Fibroblast of lung (primary cell): ENCODE results near the gene PLOD2. TPM values are rescaled to one million over a fixed set of nuclear protein-coding genes. Genes with fewer than 3 reads are reported as not detected.

Experiments used
- DNase-seq, 2 donors: peaks; one replicate each; pipeline versions ENCODE4 v3.0.0 to v3.0.0-alpha.2; 2010; ENCODE audit warnings: low read depth in 2 of 2
- H2AFZ ChIP-seq: 2 replicates; pipeline ENCODE4 v1.5.1; 2012; ENCODE audit warnings: low read length, control low read depth, inconsistent platforms
- H3K27ac ChIP-seq: 2 replicates; pipeline ENCODE4 v1.5.1; 2011; ENCODE audit warnings: low read length, control low read depth; ENCODE audit not compliant: insufficient read depth
- H3K27me3 ChIP-seq: 2 replicates; pipeline ENCODE4 v1.5.1; 2011; ENCODE audit warnings: mild to moderate bottlenecking, low read length; ENCODE audit not compliant: control insufficient read depth, insufficient read depth
- H3K36me3 ChIP-seq: 2 replicates; pipeline ENCODE4 v1.5.1; 2011; ENCODE audit warnings: low read length; ENCODE audit not compliant: control insufficient read depth, insufficient read depth
- H3K4me1 ChIP-seq: 2 replicates; pipeline ENCODE4 v1.5.1; 2011; ENCODE audit warnings: low read length; ENCODE audit not compliant: control insufficient read depth, insufficient read depth; ENCODE audit errors: extremely low read depth
- H3K4me2 ChIP-seq: 2 replicates; pipeline ENCODE4 v1.5.1; 2011; ENCODE audit warnings: low read length, control low read depth; ENCODE audit not compliant: insufficient read depth; ENCODE audit errors: extremely low read depth
- H3K4me3 ChIP-seq, 4 experiments: fragments of 200-600 bp in 1 of 4; sonication (generic) in 1 of 4; replicated peaks in 1 of 4; 2 replicates each; pipeline ENCODE4 v1.5.1; 2011 to 2016; ENCODE audit warnings: low read length in 4 of 4, low read depth in 3 of 4, mild to moderate bottlenecking in 3 of 4, control low read depth in 2 of 4, inconsistent platforms in 1 of 4, mixed read lengths in 1 of 4; ENCODE audit not compliant: insufficient read depth in 1 of 4; ENCODE audit errors: control extremely low read depth in 1 of 4
- H3K79me2 ChIP-seq: 2 replicates; pipeline ENCODE4 v1.5.1; 2012; ENCODE audit warnings: mild to moderate bottlenecking, low read length, inconsistent platforms; ENCODE audit not compliant: control insufficient read depth, insufficient read depth
- H3K9ac ChIP-seq: 2 replicates; pipeline ENCODE4 v1.5.1; 2011; ENCODE audit warnings: mild to moderate bottlenecking, low read length, control low read depth; ENCODE audit not compliant: insufficient read depth
- H3K9me3 ChIP-seq: 2 replicates; pipeline ENCODE4 v1.5.1; 2012; ENCODE audit warnings: low read depth, low read length; ENCODE audit not compliant: control insufficient read depth, insufficient read depth
- H4K20me1 ChIP-seq: 2 replicates; pipeline ENCODE4 v1.5.1; 2011; ENCODE audit warnings: low read length; ENCODE audit not compliant: control insufficient read depth, insufficient read depth; ENCODE audit errors: extremely low read depth
- EZH2 ChIP-seq: IDR thresholded peaks from 2 replicates; pipeline ENCODE4 v1.5.1; 2012; ENCODE audit warnings: low read length, control low read depth, mild to moderate bottlenecking; ENCODE audit errors: missing control alignments
- polyA plus RNA-seq, 2 donors: library from polyadenylated mRNA; depleted of rRNA in 1 of 2; stranded (reverse) in 1 of 2; unstranded in 1 of 2; fragments of >200 nt; gene quantifications; 2 replicates each; pipeline ENCODE4 v1.2.1, GENCODE V29; 2011 to 2012; ENCODE audit warnings: missing spikeins in 1 of 2
- total RNA-seq: library from RNA; depleted of rRNA; stranded (reverse); fragments of >200 nt; gene quantifications from 2 replicates; pipeline ENCODE4 v1.2.1, GENCODE V29; 2014
- TF ChIP-seq, protein P1 (sequence below), 2 donors: IDR thresholded peaks in 1 of 2; conservative IDR thresholded peaks in 1 of 2; 1 replicate in 1 of 2; 2 replicates in 1 of 2; pipeline ENCODE4 v1.5.1; 2011 to 2012; ENCODE audit warnings: low read length in 2 of 2, control low read depth in 1 of 2, inconsistent platforms in 1 of 2, low read depth in 1 of 2, mild to moderate bottlenecking in 1 of 2

Gene PLOD2
- total and polyA plus RNA-seq, 2 donors (not counting 1 experiment from before 2014, with no cell fraction given), result 91.8 to 114 TPM

DNA sequence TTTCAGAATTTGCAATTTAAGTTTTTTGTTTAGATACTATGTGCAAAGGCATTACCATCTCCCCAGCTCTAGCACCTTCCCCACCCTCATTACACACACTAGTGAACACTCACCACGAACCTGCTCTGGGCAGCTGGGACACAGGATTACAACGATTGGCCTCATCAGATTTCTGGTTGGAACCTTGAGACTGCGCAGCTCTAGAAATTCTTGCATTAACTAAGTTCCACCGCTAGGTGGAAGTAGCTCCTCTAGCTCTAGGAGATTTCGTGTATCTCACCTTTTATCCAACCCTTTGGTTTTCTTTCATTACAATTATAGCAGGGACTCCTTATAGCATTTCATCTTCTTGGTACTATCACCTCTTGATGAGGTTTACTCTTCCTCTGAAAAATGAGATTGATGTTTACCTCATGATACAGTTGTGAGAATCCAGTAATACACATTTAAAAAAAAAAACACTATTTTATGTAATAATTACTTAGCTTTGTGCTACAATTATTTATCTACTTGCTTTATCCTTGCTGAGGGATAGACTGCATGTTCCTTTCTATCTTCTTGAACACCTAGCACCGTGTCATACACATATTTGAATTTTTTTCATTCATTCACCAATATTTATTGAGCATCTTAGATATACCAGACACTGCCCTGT, 28.7 kb upstream of the PLOD2 start:
- DNase-seq, result peak; percentile 47 to 77
- no peak overlapping the region for H3K27ac ChIP-seq
- no peaks in the 10 kb centered on the region for H3K36me3 ChIP-seq
- H3K27me3 ChIP-seq, result no peaks in the 10 kb centered on the region
- TF ChIP-seq, protein P1, sequence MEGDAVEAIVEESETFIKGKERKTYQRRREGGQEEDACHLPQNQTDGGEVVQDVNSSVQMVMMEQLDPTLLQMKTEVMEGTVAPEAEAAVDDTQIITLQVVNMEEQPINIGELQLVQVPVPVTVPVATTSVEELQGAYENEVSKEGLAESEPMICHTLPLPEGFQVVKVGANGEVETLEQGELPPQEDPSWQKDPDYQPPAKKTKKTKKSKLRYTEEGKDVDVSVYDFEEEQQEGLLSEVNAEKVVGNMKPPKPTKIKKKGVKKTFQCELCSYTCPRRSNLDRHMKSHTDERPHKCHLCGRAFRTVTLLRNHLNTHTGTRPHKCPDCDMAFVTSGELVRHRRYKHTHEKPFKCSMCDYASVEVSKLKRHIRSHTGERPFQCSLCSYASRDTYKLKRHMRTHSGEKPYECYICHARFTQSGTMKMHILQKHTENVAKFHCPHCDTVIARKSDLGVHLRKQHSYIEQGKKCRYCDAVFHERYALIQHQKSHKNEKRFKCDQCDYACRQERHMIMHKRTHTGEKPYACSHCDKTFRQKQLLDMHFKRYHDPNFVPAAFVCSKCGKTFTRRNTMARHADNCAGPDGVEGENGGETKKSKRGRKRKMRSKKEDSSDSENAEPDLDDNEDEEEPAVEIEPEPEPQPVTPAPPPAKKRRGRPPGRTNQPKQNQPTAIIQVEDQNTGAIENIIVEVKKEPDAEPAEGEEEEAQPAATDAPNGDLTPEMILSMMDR (conservative IDR thresholded peaks at IDR 0.05 in 1 of 2, IDR thresholded peaks at IDR 0.05 in 1 of 2; ENCODE audit: low read depth in 1 of 2, low read length in 2 of 2), result peak; percentile 77 to 79
- TF ChIP-seq EZH2, result no peak
- no peak overlapping the region for H3K9ac ChIP-seq
- no peaks in the 10 kb centered on the region for H3K4me1 ChIP-seq
- H4K20me1 ChIP-seq, result no peaks in the 10 kb centered on the region
- no peaks in the 10 kb centered on the region for H3K9me3 ChIP-seq
- no peaks in the 10 kb centered on the region for H3K79me2 ChIP-seq
- peak overlapping the region in 1 of 4 experiments; percentile 16 for H3K4me3 ChIP-seq
- no peak overlapping the region for H2AFZ ChIP-seq
- H3K4me2 ChIP-seq, result no peak overlapping the region

DNA sequence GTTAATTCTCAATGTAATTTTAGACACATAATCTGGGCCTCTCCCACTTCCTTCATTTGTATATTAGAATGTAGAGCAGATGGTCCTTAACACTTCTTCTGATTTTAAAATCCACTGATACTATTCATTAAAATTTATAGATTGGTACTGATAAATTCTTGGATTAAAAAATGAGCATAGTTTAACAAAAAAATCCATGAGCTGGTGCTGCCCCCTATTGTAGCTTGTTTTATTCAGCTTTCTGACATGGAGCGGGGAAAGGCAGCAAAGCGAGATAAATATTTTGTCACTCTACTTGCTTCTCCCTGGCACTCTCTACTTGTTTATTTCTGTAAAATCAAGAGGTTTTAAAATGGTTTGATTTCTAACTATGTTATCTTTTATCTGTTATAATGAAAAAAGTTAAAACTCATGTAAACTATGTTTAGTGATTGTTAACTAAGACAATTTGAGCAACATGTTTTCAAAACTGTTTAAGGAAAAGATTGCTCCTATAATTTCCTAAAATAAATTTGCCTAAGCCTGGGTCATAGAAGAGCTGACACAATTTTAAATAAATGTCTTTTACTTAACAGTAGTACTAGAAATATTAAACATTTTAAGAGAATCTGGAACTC, 26.5 kb upstream of the PLOD2 start:
- no peak for TF ChIP-seq EZH2
- TF ChIP-seq, protein P1 (conservative IDR thresholded peaks at IDR 0.05 in 1 of 2, IDR thresholded peaks at IDR 0.05 in 1 of 2; ENCODE audit: low read depth in 1 of 2, low read length in 2 of 2), result peak; percentile 55 to 61
- no peak overlapping the region for H3K27ac ChIP-seq
- H3K79me2 ChIP-seq, result no peaks in the 10 kb centered on the region

DNA sequence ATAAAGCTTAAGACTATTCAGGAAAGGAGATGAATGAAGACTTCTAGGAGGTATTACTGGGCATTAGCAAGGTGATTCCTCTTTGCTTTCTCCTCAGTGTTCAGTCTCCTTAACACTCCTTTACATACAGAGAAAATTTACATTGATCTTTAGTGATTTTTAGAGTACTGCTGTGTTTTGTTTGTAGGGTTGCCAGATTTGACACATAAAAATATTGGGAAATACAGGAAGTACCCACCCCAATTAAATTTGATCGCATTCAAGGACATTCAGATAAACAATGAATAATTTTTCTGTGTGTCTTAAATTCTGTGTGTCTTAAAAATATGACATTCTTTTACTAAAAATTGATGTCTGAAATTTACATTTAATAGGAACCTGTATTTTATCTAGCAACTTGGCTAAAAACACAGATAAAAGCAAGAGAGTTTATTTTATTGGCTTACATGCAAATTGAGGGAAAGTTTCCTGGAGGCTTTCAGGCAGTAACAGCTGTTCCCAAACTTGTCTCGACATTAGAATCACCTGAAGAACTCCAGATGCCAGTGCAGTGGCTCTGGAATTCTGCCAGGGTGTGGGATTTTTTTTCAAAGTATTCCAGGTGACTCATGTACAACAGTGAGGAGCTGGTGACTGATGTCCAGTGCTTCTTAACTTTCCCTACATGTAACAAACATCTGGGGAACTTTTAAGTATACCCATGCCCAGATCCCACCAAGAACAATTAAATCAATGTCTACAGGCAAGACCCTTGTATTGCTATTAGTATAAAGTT, 23.4 kb upstream of the PLOD2 start:
- Histone ChIP-seq H3K27ac (no peak overlapping the region), H3K27me3 (no peaks in the 10 kb centered on the region), H2AFZ (no peak overlapping the region), H3K79me2 (no peaks in the 10 kb centered on the region), H3K4me1 (no peaks in the 10 kb centered on the region), H3K4me2 (no peak overlapping the region), H3K4me3 (no peak overlapping the region), H3K9ac (no peak overlapping the region), H3K9me3 (no peaks in the 10 kb centered on the region), H3K36me3 (no peaks in the 10 kb centered on the region), H4K20me1 (no peaks in the 10 kb centered on the region)
- no peak for TF ChIP-seq EZH2
- TF ChIP-seq, protein P1 (conservative IDR thresholded peaks at IDR 0.05 in 1 of 2, IDR thresholded peaks at IDR 0.05 in 1 of 2; ENCODE audit: low read depth in 1 of 2, low read length in 2 of 2), result no peak
- peak; percentile 18 to 52 for DNase-seq

More for the DNA sequence above, 26.5 kb upstream of the PLOD2 start:
- Histone ChIP-seq H3K36me3 (no peaks in the 10 kb centered on the region), H4K20me1 (no peaks in the 10 kb centered on the region), H3K9me3 (no peaks in the 10 kb centered on the region), H3K27me3 (no peaks in the 10 kb centered on the region), H3K9ac (no peak overlapping the region), H3K4me1 (no peaks in the 10 kb centered on the region), H3K4me3 (no peak overlapping the region), H3K4me2 (no peak overlapping the region), H2AFZ (no peak overlapping the region)
- DNase-seq, result peak; percentile 32 to 64
